Measurements from ENCODE around the gene RHNO1.

- no peak for TF ChIP-seq POLR2AphosphoS5 (IDR thresholded peaks at IDR 0.05; ENCODE audit: low read depth, low read length)
- no peak for TF ChIP-seq CTCF (CRISPR knock-in tag; IDR thresholded peaks at IDR 0.05)
- TF ChIP-seq ARHGAP35 (CRISPR knock-in tag; IDR thresholded peaks at IDR 0.05; ENCODE audit: borderline replicate concordance) = no peak
- no peak for TF ChIP-seq ELK4 (CRISPR knock-in tag; IDR thresholded peaks at IDR 0.05; ENCODE audit: borderline replicate concordance)
- TF ChIP-seq ZNF101 (CRISPR knock-in tag; IDR thresholded peaks at IDR 0.05; ENCODE audit: borderline replicate concordance, low read depth) = no peak
- no peak for TF ChIP-seq ZC3H4 (CRISPR knock-in tag; IDR thresholded peaks at IDR 0.05; ENCODE audit: borderline replicate concordance)
- no peak for TF ChIP-seq SOX6 (IDR thresholded peaks at IDR 0.05)
- TF ChIP-seq SOX6 (CRISPR knock-in tag; IDR thresholded peaks at IDR 0.05) = no peak
- no peak for TF ChIP-seq TBL1XR1 (IDR thresholded peaks at IDR 0.05; ENCODE audit: borderline replicate concordance, low read length, partially characterized antibody)
- TF ChIP-seq TFDP2 (CRISPR knock-in tag; IDR thresholded peaks at IDR 0.05) = no peak
- TF ChIP-seq RXRA (CRISPR knock-in tag; IDR thresholded peaks at IDR 0.05) = no peak
- no peak for TF ChIP-seq SNRNP70 (IDR thresholded peaks at IDR 0.05; ENCODE audit: low read depth, low read length)
- TF ChIP-seq ZNF383 (CRISPR knock-in tag; IDR thresholded peaks at IDR 0.05; ENCODE audit: borderline replicate concordance) = no peak
Measured at GRCh38 chr12:2842948-2843347, 34.1 kb upstream of the RHNO1 start.
